Dermis microvascular lymphatic vessel endothelial cell (primary cell): ENCODE data around the gene CCSER1. TPM values are rescaled to one million over a fixed set of nuclear protein-coding genes. Genes with fewer than 3 reads are reported as not detected.

Experiments used
- DNase-seq, 2 donors: peaks; one replicate each; pipeline versions ENCODE4 v3.0.0 to v3.0.0-alpha.2; 2010; ENCODE audit warnings: low read depth in 2 of 2
- total RNA-seq: library from RNA; depleted of rRNA; stranded (reverse); fragments of >200 nt; gene quantifications from 2 replicates; pipeline ENCODE4 v1.2.1, GENCODE V29; 2014

CCSER1 gene
- total RNA-seq, 1 donor from 2014 or later, result 0.13 TPM

DNA sequence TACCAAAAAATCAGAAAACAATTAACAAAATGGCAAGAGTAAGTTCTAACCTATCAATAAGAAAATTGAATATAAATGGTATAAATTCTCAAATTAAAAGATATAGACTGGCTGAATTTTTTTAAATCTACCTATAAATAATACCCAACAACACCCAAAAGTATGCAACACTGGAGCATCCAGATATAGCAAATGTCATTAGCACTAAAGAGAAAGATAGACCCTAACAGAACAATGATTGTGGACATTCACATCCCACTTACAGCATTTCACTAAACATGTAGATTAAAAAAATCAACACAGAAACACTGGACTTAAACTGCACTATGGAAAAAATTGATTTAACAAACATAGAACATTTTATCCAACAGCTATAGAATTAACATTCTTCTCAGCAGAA, 1503.6 kb downstream of the CCSER1 start:
- DNase-seq, result no peak

GRCh38 chr4:91631335-91631734, 1504.1 kb downstream of the CCSER1 start:
- no peak for DNase-seq

GRCh38 chr4:91636083-91636482, 1508.9 kb downstream of the CCSER1 start:
- no peak for DNase-seq

Other genes with a start within 250 kb of the CCSER1 start
- gene MMRN1, start 232.5 kb upstream of the CCSER1 start, total RNA-seq, result 1,510 and 3,426 TPM in 2 replicates